Nephron progenitor cell (in vitro differentiated cells): Measurements from ENCODE around the gene GBA3.

Experiments
- DNase-seq: peaks from one replicate; pipeline ENCODE4 v3.0.0; 2021
- H3K27ac Mint-ChIP-seq: 2 replicates; pipeline ENCODE4 v1.8.0; 2021; ENCODE audit warnings: mild to moderate bottlenecking, moderate library complexity, mixed read lengths
- H3K27me3 Mint-ChIP-seq: 2 replicates; pipeline ENCODE4 v1.8.0; 2021; ENCODE audit warnings: mild to moderate bottlenecking, low read depth, mixed read lengths; ENCODE audit not compliant: poor library complexity
- H3K36me3 Mint-ChIP-seq: 2 replicates; pipeline ENCODE4 v1.8.0; 2021; ENCODE audit warnings: low read depth, mixed read lengths
- H3K4me1 Mint-ChIP-seq: 2 replicates; pipeline ENCODE4 v1.8.0; 2021; ENCODE audit warnings: mixed read lengths
- H3K4me3 Mint-ChIP-seq: 2 replicates; pipeline ENCODE4 v1.8.0; 2021; ENCODE audit warnings: mild to moderate bottlenecking, moderate library complexity, mixed read lengths
- H3K9me3 Mint-ChIP-seq: 2 replicates; pipeline ENCODE4 v1.8.0; 2021; ENCODE audit warnings: mild to moderate bottlenecking, moderate library complexity, mixed read lengths
- CTCF ChIP-seq: fragments of 200-600 bp; sonication (generic); IDR thresholded peaks from 2 replicates; pipeline ENCODE4 v1.5.0; 2021; ENCODE audit warnings: antibody characterized with exemption

Gene GBA3

GRCh38 chr4:22692736-22693135, at the start of gene GBA3:
GBA3 (plus strand) TSS chr4:22692937.
- Mint-ChIP-seq H3K9me3 (no peaks in the 10 kb centered on the region), H3K27me3 (no peaks in the 10 kb centered on the region), H3K4me3 (no peak within 1 kb of the TSS), H3K36me3 (no peaks in the 10 kb centered on the region), H3K27ac (no peak within 1 kb of the TSS), H3K4me1 (no peaks in the 10 kb centered on the region)
- TF ChIP-seq CTCF = no peak
- DNase-seq = no peak

- no peak overlapping the region for H3K27ac Mint-ChIP-seq
- H3K36me3 Mint-ChIP-seq = peaks cover 3% of the 10 kb centered on the region
- H3K27me3 Mint-ChIP-seq = peaks cover 7% of the 10 kb centered on the region
- peaks cover 20% of the 10 kb centered on the region for H3K9me3 Mint-ChIP-seq
- no peak for TF ChIP-seq CTCF
- no peaks in the 10 kb centered on the region for H3K4me1 Mint-ChIP-seq
- H3K4me3 Mint-ChIP-seq = no peak overlapping the region
- DNase-seq = no peak
Measured at GRCh38 chr4:22643952-22644351, 48.8 kb upstream of the GBA3 start.

GRCh38 chr4:22645481-22646182, 47.1 kb upstream of the GBA3 start:
- no peak overlapping the region for H3K27ac Mint-ChIP-seq
- TF ChIP-seq CTCF = no peak
- peaks cover 11% of the 10 kb centered on the region for H3K9me3 Mint-ChIP-seq
- H3K4me1 Mint-ChIP-seq = no peaks in the 10 kb centered on the region
- no peak overlapping the region for H3K4me3 Mint-ChIP-seq
- H3K27me3 Mint-ChIP-seq = peaks cover 5% of the 10 kb centered on the region
- H3K36me3 Mint-ChIP-seq = peaks cover 2% of the 10 kb centered on the region
- DNase-seq = no peak

GRCh38 chr4:22648996-22649395, 43.7 kb upstream of the GBA3 start:
- H3K36me3 Mint-ChIP-seq = no peaks in the 10 kb centered on the region
- DNase-seq = no peak
- no peak overlapping the region for H3K27ac Mint-ChIP-seq
- H3K4me1 Mint-ChIP-seq = no peaks in the 10 kb centered on the region
- no peaks in the 10 kb centered on the region for H3K27me3 Mint-ChIP-seq
- TF ChIP-seq CTCF = no peak
- no peaks in the 10 kb centered on the region for H3K9me3 Mint-ChIP-seq
- no peak overlapping the region for H3K4me3 Mint-ChIP-seq

GRCh38 chr4:22650771-22651170, 42.0 kb upstream of the GBA3 start:
- Mint-ChIP-seq H3K36me3 (no peaks in the 10 kb centered on the region), H3K27me3 (no peaks in the 10 kb centered on the region), H3K4me3 (no peak overlapping the region), H3K4me1 (no peaks in the 10 kb centered on the region), H3K9me3 (no peaks in the 10 kb centered on the region), H3K27ac (no peak overlapping the region)
- no peak for TF ChIP-seq CTCF
- no peak for DNase-seq

- DNase-seq = no peak
- H3K27ac Mint-ChIP-seq = no peak overlapping the region
- no peak for TF ChIP-seq CTCF
- H3K27me3 Mint-ChIP-seq = no peaks in the 10 kb centered on the region
- H3K4me1 Mint-ChIP-seq = no peaks in the 10 kb centered on the region
- H3K4me3 Mint-ChIP-seq = no peak overlapping the region
- no peaks in the 10 kb centered on the region for H3K36me3 Mint-ChIP-seq
- no peaks in the 10 kb centered on the region for H3K9me3 Mint-ChIP-seq
Measured at GRCh38 chr4:22653752-22654151, 39.0 kb upstream of the GBA3 start.
